Karpas-422 (cell line): Measurements from ENCODE around the gene MKI67. TPM values are rescaled to one million over a fixed set of nuclear protein-coding genes. Genes with fewer than 3 reads are reported as not detected.
A peak's percentile ranks its signal among the peaks of the same experiment; 100 is the strongest.
"Not testable (repeated sequence)": the region's sequence is repeated elsewhere in the genome, so short reads cannot be mapped to it uniquely, and the experiment has no call there.

Experiments
- DNase-seq: peaks from one replicate; pipeline ENCODE4 v3.0.0-alpha.2; 2015
- H2AFZ ChIP-seq: fragments of 200-600 bp; sonication (generic); 2 replicates; pipeline ENCODE4 v1.6.1; 2014; ENCODE audit warnings: antibody characterized with exemption, low read length, mixed read lengths
- H3K27ac ChIP-seq: fragments of 200-600 bp; sonication (generic); 2 replicates; pipeline ENCODE4 v1.5.1; 2014; ENCODE audit warnings: mild to moderate bottlenecking, low read length, moderate library complexity
- H3K27me3 ChIP-seq: fragments of 200-600 bp; sonication (generic); 2 replicates; pipeline ENCODE4 v1.6.1; 2014; ENCODE audit warnings: low read length, mixed read lengths
- H3K36me3 ChIP-seq: fragments of 200-600 bp; sonication (generic); 2 replicates; pipeline ENCODE4 v1.6.1; 2014; ENCODE audit warnings: low read length, mixed read lengths; ENCODE audit not compliant: insufficient read depth
- H3K4me1 ChIP-seq: fragments of 200-600 bp; sonication (generic); 2 replicates; pipeline ENCODE4 v1.6.1; 2014; ENCODE audit warnings: mild to moderate bottlenecking, low read length, mixed read lengths
- H3K4me2 ChIP-seq: fragments of 200-600 bp; sonication (generic); 2 replicates; pipeline ENCODE4 v1.6.1; 2014; ENCODE audit warnings: low read length, low read depth, mild to moderate bottlenecking; ENCODE audit not compliant: poor library complexity, severe bottlenecking
- H3K4me3 ChIP-seq: fragments of 200-600 bp; sonication (generic); 2 replicates; pipeline ENCODE4 v1.5.1; 2014; ENCODE audit warnings: mild to moderate bottlenecking, antibody characterized with exemption, low read length, mixed read lengths
- H3K79me2 ChIP-seq: fragments of 200-600 bp; sonication (generic); 2 replicates; pipeline ENCODE4 v1.6.1; 2014; ENCODE audit warnings: mild to moderate bottlenecking, low read length, mixed read lengths
- H3K9ac ChIP-seq: fragments of 200-600 bp; sonication (generic); 2 replicates; pipeline ENCODE4 v1.6.0; 2014; ENCODE audit warnings: low read length
- H3K9me2 ChIP-seq: fragments of 200-600 bp; sonication (generic), shearing (Covaris generic); replicated peaks from 2 replicates; pipeline ENCODE4 v1.6.0; 2014; ENCODE audit warnings: mild to moderate bottlenecking, low read length, moderate library complexity; ENCODE audit not compliant: insufficient read depth
- H3K9me3 ChIP-seq: fragments of 300-700, 200-600 bp; sonication (generic); 2 replicates; pipeline ENCODE4 v1.6.1; 2014; ENCODE audit warnings: low read length, mixed read lengths
- H4K20me1 ChIP-seq: fragments of 200-600 bp; sonication (generic); 2 replicates; pipeline ENCODE4 v1.6.1; 2014; ENCODE audit warnings: mild to moderate bottlenecking, antibody characterized with exemption, low read length, low read depth; ENCODE audit not compliant: insufficient read depth
- total RNA-seq: library from RNA; depleted of rRNA; stranded (reverse); fragments of >200 nt; shearing (Covaris generic); gene quantifications from 2 replicates; pipeline ENCODE4 v1.2.3, GENCODE V29; 2014; ENCODE audit warnings: low replicate concordance

Gene MKI67
- total RNA-seq, 1 experiment from 2014 or later: 23.7 TPM

GRCh38 chr10:128143531-128143930 lies 17.3 kb upstream of the MKI67 start:
- H3K4me3 ChIP-seq: no peak overlapping the region
- H3K4me2 ChIP-seq: no peak overlapping the region
- no peaks in the 10 kb centered on the region for H3K4me1 ChIP-seq
- H4K20me1 ChIP-seq: no peaks in the 10 kb centered on the region
- H3K79me2 ChIP-seq: no peaks in the 10 kb centered on the region
- no peak overlapping the region for H2AFZ ChIP-seq
- no peak overlapping the region for H3K9ac ChIP-seq
- H3K27ac ChIP-seq: no peak overlapping the region
- H3K9me3 ChIP-seq: no peaks in the 10 kb centered on the region
- no peak for DNase-seq
- no peaks in the 10 kb centered on the region for H3K36me3 ChIP-seq
- no peaks in the 10 kb centered on the region for H3K9me2 ChIP-seq
- no peaks in the 10 kb centered on the region for H3K27me3 ChIP-seq

GRCh38 chr10:128140425-128140824 lies 14.2 kb upstream of the MKI67 start:
- Histone ChIP-seq H3K9me2 (no peaks in the 10 kb centered on the region), H3K4me2 (no peak overlapping the region), H4K20me1 (no peaks in the 10 kb centered on the region), H3K9ac (no peak overlapping the region), H3K4me1 (no peaks in the 10 kb centered on the region), H3K4me3 (no peak overlapping the region), H3K27ac (no peak overlapping the region), H2AFZ (no peak overlapping the region), H3K79me2 (no peaks in the 10 kb centered on the region), H3K36me3 (no peaks in the 10 kb centered on the region), H3K9me3 (no peaks in the 10 kb centered on the region), H3K27me3 (no peaks in the 10 kb centered on the region)
- DNase-seq: no peak

- not testable (repeated sequence) for H3K4me2 ChIP-seq, DNase-seq, H4K20me1 ChIP-seq, H3K4me1 ChIP-seq, H3K4me3 ChIP-seq, H3K9me3 ChIP-seq, H3K36me3 ChIP-seq, H3K9ac ChIP-seq, H3K9me2 ChIP-seq, H3K27me3 ChIP-seq, H3K79me2 ChIP-seq, H2AFZ ChIP-seq, H3K27ac ChIP-seq
Measured at GRCh38 chr10:128138429-128138828, 12.2 kb upstream of the MKI67 start.

DNA sequence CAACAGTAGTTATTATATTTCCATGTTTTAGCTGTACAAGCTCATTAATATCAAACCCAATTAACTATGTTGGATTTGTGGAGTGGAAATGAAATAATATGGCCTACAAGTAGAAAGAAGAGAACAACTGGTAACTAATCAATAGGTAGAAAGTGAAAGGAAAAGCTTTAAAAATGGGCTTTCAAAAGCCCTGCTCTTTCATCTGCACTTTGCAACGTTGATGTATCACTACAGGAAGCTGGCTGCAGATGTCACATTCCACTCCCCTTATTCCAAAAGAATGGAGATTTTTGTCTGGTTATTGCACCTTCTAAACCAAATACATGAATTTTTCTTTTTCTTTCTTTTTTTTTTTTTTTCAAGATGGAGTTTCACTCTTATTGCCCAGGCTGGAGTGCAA lies 11.7 kb upstream of the MKI67 start:
- no peak overlapping the region for H3K9ac ChIP-seq
- H3K36me3 ChIP-seq: no peaks in the 10 kb centered on the region
- H3K79me2 ChIP-seq: no peaks in the 10 kb centered on the region
- H3K4me2 ChIP-seq: no peak overlapping the region
- no peaks in the 10 kb centered on the region for H4K20me1 ChIP-seq
- H3K9me3 ChIP-seq: no peaks in the 10 kb centered on the region
- no peak overlapping the region for H2AFZ ChIP-seq
- no peaks in the 10 kb centered on the region for H3K4me1 ChIP-seq
- H3K27me3 ChIP-seq: no peaks in the 10 kb centered on the region
- no peaks in the 10 kb centered on the region for H3K9me2 ChIP-seq
- H3K4me3 ChIP-seq: no peak overlapping the region
- no peak overlapping the region for H3K27ac ChIP-seq
- no peak for DNase-seq

DNA sequence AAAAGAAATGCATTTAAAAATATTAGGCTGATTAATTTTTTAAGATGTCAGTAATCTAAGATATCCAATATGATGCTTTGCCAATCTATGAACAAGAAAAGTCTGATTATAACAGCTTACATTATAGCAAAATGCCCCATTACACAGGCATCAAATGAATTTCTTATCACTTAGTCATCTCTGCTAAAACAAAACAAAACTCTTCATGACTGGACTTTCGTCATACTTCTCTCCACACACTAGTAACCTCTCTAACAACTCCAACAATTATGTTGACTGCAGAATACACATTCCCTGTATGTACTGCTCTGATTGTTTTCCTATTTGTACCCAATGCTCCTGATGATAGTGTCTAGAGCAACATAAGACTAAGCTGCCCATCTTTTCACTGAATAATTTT lies 3.8 kb upstream of the MKI67 start:
- Histone ChIP-seq H3K4me2 (no peak overlapping the region), H2AFZ (no peak overlapping the region)

GRCh38 chr10:128128582-128128981 lies 2.4 kb upstream of the MKI67 start:
- peaks cover 12% of the 10 kb centered on the region; the same call in 1 of the 2 replicates for H3K36me3 ChIP-seq
- peaks cover 24% of the 10 kb centered on the region for H3K4me1 ChIP-seq
- H4K20me1 ChIP-seq: peaks cover 9% of the 10 kb centered on the region; the same call in 1 of the 2 replicates
- H3K27ac ChIP-seq: no peak overlapping the region
- no peaks in the 10 kb centered on the region for H3K9me3 ChIP-seq
- H3K9me2 ChIP-seq: no peaks in the 10 kb centered on the region
- no peak overlapping the region for H3K9ac ChIP-seq
- H3K27me3 ChIP-seq: no peaks in the 10 kb centered on the region
- no peak overlapping the region for H2AFZ ChIP-seq
- H3K79me2 ChIP-seq: peaks cover 26% of the 10 kb centered on the region
- no peak overlapping the region for H3K4me3 ChIP-seq
- no peak overlapping the region for H3K4me2 ChIP-seq
- no peak for DNase-seq

More for the DNA sequence above, 3.8 kb upstream of the MKI67 start:
- H3K9ac ChIP-seq: no peak overlapping the region
- H3K4me3 ChIP-seq: no peak overlapping the region
- no peaks in the 10 kb centered on the region for H3K27me3 ChIP-seq
- no peak for DNase-seq
- peaks cover 2% of the 10 kb centered on the region; the same call in 1 of the 2 replicates for H4K20me1 ChIP-seq
- peaks cover 11% of the 10 kb centered on the region for H3K79me2 ChIP-seq
- no peak overlapping the region for H3K27ac ChIP-seq
- no peaks in the 10 kb centered on the region for H3K9me3 ChIP-seq
- peaks cover 10% of the 10 kb centered on the region for H3K4me1 ChIP-seq
- H3K9me2 ChIP-seq: no peaks in the 10 kb centered on the region
- no peaks in the 10 kb centered on the region for H3K36me3 ChIP-seq

DNA sequence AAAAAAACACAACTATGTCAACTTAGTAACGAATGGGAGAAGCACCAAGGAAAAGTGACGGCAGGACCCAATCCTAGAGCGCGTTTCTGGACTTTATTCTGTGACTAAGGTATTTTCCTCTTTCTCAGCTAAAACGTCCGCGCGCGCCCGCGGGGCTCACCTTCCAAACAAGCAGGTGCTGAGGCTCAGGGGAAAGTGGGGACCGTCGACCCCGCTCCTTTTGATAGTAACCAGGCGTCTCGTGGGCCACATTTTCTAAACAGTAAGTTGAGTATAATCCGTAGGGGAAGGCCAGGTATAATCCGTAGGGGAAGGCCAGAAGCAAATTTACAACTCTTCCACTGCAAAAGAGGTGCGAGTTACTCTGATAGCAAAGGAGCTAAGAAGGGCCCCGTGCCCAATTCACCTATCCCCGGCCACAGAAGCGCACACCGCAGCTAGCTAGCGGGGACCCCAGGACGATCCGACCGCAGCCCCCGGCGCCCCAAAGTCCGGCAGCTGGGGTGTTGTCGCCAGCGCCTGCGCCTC lies 743 bp downstream of the MKI67 start:
- peaks cover 36% of the 10 kb centered on the region for H3K4me1 ChIP-seq
- H3K4me3 ChIP-seq: peak overlapping the region; percentile 91
- H3K9me3 ChIP-seq: no peaks in the 10 kb centered on the region
- H3K79me2 ChIP-seq: peaks cover 52% of the 10 kb centered on the region
- H3K36me3 ChIP-seq: peaks cover 31% of the 10 kb centered on the region
- no peaks in the 10 kb centered on the region for H3K27me3 ChIP-seq
- H3K4me2 ChIP-seq: peak overlapping the region; percentile 89
- H3K9ac ChIP-seq: peak overlapping the region; percentile 97
- peak overlapping the region; percentile 65 for H3K27ac ChIP-seq
- peak; percentile 74 for DNase-seq
- no peaks in the 10 kb centered on the region for H3K9me2 ChIP-seq
- peaks cover 9% of the 10 kb centered on the region; the same call in 1 of the 2 replicates for H4K20me1 ChIP-seq
- peak overlapping the region; percentile 49; the same call in 1 of the 2 replicates for H2AFZ ChIP-seq

- Histone ChIP-seq H3K27me3 (no peaks in the 10 kb centered on the region), H3K9me2 (no peaks in the 10 kb centered on the region), H4K20me1 (peaks cover 9% of the 10 kb centered on the region; the same call in 1 of the 2 replicates), H3K27ac (peak overlapping the region; percentile 65), H3K36me3 (peaks cover 33% of the 10 kb centered on the region), H2AFZ (no peak overlapping the region), H3K4me3 (peak overlapping the region; percentile 91), H3K9ac (peak overlapping the region; percentile 97), H3K4me2 (peak overlapping the region; percentile 89), H3K4me1 (peaks cover 40% of the 10 kb centered on the region), H3K9me3 (no peaks in the 10 kb centered on the region), H3K79me2 (peaks cover 57% of the 10 kb centered on the region)
- DNase-seq: no peak
Measured at GRCh38 chr10:128124813-128125403, 1.3 kb downstream of the MKI67 start.
